Effector memory CD4-positive, alpha-beta T cell (primary cell): Measurements from ENCODE around the gene RFX1.
A peak's percentile ranks its signal among the peaks of the same experiment; 100 is the strongest.

Experiments
- DNase-seq, 3 donors: peaks; one replicate each; pipeline ENCODE4 v3.0.0-alpha.2; 2020
- H3K27ac ChIP-seq: 2 replicates; pipeline ENCODE4 v1.7.0; 2013; ENCODE audit warnings: mild to moderate bottlenecking, low read length, moderate library complexity; ENCODE audit not compliant: insufficient read depth, poor library complexity, severe bottlenecking
- H3K27me3 ChIP-seq: replicated peaks from 2 replicates; pipeline ENCODE4 v1.7.0; 2013; ENCODE audit warnings: mild to moderate bottlenecking, low read length; ENCODE audit not compliant: insufficient read depth, control insufficient read depth, poor library complexity, severe bottlenecking
- H3K36me3 ChIP-seq: 2 replicates; pipeline ENCODE4 v1.7.0; 2013; ENCODE audit warnings: mild to moderate bottlenecking, low read length, moderate library complexity; ENCODE audit not compliant: control insufficient read depth, insufficient read depth
- H3K4me1 ChIP-seq: 2 replicates; pipeline ENCODE4 v1.7.0; 2013; ENCODE audit warnings: low read length, mild to moderate bottlenecking; ENCODE audit not compliant: control insufficient read depth, insufficient read depth, poor library complexity, severe bottlenecking
- H3K4me3 ChIP-seq: 2 replicates; pipeline ENCODE4 v1.7.0; 2013; ENCODE audit warnings: low read length, low read depth, mild to moderate bottlenecking; ENCODE audit not compliant: insufficient read depth, poor library complexity, severe bottlenecking
- H3K9me3 ChIP-seq: 2 replicates; pipeline ENCODE4 v1.7.0; 2013; ENCODE audit warnings: mild to moderate bottlenecking, low read length, moderate library complexity; ENCODE audit not compliant: control insufficient read depth

The RFX1 gene

DNA sequence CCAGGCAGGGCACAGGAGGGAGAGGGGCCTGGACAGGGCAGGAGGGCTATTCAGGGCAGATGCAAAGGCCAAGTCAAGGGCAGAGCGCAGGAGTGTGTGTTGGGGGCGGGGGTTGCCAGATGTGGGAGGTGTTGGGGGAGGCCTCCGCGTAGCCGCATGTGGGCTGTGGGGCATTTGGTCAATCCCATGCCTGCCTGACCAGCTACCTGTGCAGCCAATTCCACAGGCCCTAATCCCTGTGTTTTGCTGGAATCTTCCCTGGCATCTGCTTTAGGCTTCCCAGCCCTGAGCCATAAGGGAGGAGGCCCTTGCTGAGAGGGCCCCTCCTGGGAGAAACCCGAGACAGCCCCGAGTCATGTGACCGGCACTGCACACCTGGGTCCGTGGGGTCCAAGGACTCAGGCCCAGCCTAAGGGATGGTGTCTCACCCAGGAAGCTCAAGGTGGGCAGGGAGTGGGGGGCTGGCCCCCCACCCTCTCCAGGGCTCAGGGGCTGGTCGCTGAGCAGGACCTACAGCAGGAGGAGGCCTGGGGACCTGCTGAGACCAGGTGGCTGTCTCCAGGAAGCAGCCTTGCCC lies 20.3 kb downstream of the RFX1 start:
- Histone ChIP-seq H3K4me3 (no peak overlapping the region), H3K36me3 (no peaks in the 10 kb centered on the region), H3K27ac (peak overlapping the region; percentile 99), H3K9me3 (no peaks in the 10 kb centered on the region), H3K27me3 (no peaks in the 10 kb centered on the region), H3K4me1 (peaks cover 68% of the 10 kb centered on the region)
- no peak for DNase-seq

DNA sequence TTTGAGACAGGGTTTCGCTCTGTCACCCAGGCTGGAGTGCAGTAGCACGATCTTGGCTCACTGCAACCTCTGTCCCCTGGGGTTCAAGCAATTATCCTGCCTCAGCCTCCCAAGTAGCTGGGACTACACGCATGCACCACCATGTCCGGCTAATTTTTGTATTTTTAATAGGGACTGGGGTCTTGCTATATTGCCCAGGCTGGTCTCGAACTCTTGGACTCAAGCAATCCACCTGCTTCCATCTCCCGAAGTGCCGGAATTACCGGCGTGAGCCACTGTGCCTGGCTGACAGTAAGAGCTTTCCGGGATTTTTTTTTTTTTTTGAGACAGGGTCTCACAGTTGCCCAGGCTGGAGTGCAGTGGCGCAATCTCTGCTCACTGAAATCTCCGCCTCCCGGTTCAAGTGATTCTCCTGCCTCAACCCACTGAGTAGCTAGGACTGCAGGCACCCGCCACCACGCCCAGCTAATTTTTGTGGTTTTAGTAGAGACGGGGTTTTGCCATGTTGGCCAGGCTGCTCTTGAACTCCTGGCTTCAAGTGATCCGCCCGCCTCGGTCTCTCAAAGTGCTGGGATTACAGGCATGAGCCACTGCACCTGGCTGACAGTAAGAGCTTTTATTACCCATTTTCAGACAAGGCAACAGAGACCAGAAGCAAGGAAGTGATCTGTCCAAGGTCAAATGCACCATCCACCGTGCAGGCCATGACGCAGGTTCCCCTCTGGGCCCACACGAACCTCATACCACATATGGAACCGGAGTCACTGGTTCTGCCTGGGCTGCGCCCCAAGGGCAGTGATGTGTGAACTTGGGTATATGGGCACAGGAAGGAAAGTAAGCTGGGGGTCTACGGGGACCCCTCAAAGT lies 21.0 kb downstream of the RFX1 start:
- Histone ChIP-seq H3K27me3 (no peaks in the 10 kb centered on the region), H3K27ac (peak overlapping the region; percentile 99), H3K36me3 (peaks cover 6% of the 10 kb centered on the region), H3K4me3 (no peak overlapping the region), H3K4me1 (peaks cover 68% of the 10 kb centered on the region), H3K9me3 (no peaks in the 10 kb centered on the region)
- DNase-seq, result peak in 2 of 3 donors; percentile 22 to 42

DNA sequence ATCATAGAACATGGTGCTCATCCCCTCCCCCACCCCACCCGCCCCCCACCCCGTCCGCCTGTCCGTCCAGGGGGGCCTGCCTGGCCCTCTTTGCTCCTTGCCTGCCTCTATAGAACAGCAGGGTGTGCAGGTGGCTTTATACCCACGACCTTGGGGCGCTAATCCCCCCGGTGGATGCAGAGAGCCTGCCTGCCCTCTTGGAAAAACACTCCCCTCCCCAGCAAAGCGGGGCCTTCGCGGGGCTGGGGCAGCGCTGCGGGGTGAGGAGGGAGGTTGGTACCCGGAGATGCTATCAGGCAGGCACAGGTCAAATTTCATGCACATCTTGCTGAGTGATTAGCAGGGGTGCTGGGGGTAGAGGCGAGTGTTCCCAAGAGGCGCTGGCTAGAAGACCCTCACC lies 21.9 kb downstream of the RFX1 start:
- H3K27me3 ChIP-seq, result no peaks in the 10 kb centered on the region
- no peak for DNase-seq
- peaks cover 68% of the 10 kb centered on the region for H3K4me1 ChIP-seq
- no peak overlapping the region for H3K4me3 ChIP-seq
- peak overlapping the region; percentile 99 for H3K27ac ChIP-seq
- H3K9me3 ChIP-seq, result no peaks in the 10 kb centered on the region
- peaks cover 6% of the 10 kb centered on the region for H3K36me3 ChIP-seq

DNA sequence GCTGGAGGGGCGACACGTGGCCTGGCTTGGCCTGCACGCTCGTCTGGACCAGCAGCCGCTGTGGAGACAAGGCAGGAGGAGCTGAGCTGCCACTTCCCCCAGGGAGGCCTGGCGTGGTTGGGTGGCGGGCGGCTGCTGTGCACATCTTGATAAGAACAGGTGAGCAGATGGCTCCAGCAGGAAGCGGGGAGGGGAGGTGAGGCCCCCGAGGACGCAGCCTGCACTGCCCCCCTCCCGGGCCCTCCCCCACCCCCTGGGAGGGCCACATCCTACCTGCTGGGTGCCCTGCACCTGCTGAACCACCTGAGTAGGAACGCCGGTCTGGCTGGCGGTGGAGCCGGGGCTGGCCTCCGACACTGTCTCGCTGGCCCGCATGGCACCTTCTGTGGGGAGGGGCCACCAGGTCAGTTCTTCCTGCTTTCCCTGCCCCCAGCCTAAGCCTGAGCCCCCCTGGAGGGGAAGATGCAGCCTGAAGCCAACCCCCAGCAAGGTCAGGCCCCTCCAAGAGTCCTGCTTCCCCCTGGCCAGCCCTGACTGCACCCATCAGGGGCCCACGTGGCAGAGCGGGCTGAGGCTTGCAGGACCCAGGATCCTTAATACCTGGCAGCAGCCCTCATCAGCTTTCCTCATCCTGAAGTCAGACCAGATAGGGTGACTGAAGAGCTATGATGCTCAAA lies 22.8 kb downstream of the RFX1 start:
- Histone ChIP-seq H3K27ac (peak overlapping the region; percentile 61), H3K4me1 (peaks cover 66% of the 10 kb centered on the region)
- peak in 2 of 3 donors; percentile 21 to 37 for DNase-seq

DNA sequence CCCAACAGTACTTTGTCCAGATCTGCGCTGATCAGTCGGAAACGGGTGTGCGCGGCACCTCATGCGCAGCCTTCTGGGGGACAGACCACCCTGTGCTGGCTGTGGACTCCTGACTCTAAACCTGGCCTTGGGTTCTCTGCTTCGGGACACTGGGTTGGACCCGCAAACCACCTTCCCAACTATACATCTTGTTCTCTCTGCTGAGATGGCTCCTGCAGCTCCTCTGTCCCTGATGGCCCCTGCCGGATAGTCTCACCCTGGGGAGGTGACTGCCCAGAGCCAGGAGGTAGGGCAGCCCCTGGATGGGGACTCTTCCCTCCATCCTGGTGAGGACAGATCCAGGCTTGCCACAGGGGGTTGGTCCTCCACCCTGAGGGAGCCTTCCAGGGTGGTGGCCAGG lies 23.3 kb downstream of the RFX1 start:
- DNase-seq, result no peak
- Histone ChIP-seq H3K4me3 (no peak overlapping the region), H3K36me3 (peaks cover 6% of the 10 kb centered on the region), H3K9me3 (no peaks in the 10 kb centered on the region), H3K27me3 (no peaks in the 10 kb centered on the region), H3K27ac (peak overlapping the region; percentile 61), H3K4me1 (peaks cover 60% of the 10 kb centered on the region)

More for the DNA sequence above, 22.8 kb downstream of the RFX1 start:
- Histone ChIP-seq H3K9me3 (no peaks in the 10 kb centered on the region), H3K36me3 (peaks cover 6% of the 10 kb centered on the region), H3K27me3 (no peaks in the 10 kb centered on the region), H3K4me3 (no peak overlapping the region)

DNA sequence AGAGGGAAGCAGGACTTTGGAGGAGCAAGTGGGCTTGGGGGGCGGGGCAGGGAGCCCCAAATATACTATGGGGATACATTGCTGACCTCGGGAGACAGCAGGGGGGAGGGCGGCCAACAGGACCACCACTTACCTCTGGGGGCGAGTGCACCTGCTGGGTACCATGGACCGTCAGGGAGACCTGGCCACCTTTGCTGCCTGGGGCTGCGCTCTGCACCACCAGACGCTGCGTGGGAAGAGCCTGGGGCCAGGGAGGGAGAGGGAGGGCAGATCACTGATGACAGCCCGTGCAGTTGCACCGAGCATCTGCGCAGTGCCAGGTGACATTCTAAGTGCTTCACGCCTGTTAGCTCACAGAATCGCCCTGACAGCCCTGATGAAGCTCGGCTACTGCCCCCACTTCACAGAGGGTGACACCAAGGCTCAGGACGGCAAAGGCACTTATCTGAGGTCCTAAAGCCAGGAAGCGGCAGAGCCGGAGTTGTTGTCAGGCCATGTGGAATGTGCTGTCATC lies 24.1 kb downstream of the RFX1 start:
- Histone ChIP-seq H3K4me1 (peaks cover 53% of the 10 kb centered on the region), H3K36me3 (peaks cover 6% of the 10 kb centered on the region), H3K27me3 (no peaks in the 10 kb centered on the region), H3K9me3 (no peaks in the 10 kb centered on the region), H3K4me3 (no peak overlapping the region), H3K27ac (no peak overlapping the region)
- no peak for DNase-seq

DNA sequence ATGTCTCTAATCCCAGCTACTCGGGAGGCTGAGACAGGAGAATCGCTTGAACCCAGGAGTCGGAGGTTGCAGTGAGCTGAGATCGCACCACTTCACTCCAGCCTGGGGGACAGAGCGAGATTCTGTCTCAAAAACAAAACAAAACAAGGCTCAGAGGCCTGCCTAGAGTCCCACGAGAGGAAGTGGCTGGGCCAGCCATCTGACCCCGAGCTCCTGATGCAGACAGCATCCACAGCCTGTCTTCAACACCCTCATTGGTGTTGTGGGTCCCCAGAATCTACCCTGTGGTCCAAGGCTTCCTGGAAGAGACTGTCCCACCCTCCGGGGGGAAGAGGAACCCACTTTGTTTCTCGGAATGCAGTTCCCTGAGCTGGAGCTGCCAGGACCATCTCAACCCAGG lies 24.7 kb downstream of the RFX1 start:
- H3K36me3 ChIP-seq, result peaks cover 6% of the 10 kb centered on the region
- H3K27ac ChIP-seq, result peak overlapping the region; percentile 13
- H3K4me3 ChIP-seq, result no peak overlapping the region
- peaks cover 48% of the 10 kb centered on the region for H3K4me1 ChIP-seq
- H3K27me3 ChIP-seq, result no peaks in the 10 kb centered on the region
- no peaks in the 10 kb centered on the region for H3K9me3 ChIP-seq
- DNase-seq, result no peak

DNA sequence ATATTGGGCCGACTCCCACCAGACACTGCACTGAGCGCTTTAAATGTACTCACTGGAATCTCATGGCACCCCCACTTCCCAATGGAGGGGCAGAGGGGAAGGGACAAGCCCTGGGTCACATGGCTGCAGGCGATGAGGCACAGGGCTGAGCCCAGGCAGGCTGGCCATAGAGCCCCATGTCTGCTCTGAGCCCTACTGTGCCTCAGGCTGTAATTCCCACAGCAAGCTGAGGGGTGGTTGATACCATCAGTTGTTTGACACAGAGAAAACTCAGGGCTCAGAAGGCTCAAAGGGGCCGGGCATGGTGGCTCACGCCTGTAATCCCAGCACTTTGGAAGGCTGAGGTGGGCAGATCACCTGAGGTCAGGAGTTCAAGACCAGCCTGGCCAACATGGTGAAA lies 25.1 kb downstream of the RFX1 start:
- no peak for DNase-seq
- H3K27me3 ChIP-seq, result no peaks in the 10 kb centered on the region
- H3K36me3 ChIP-seq, result peaks cover 6% of the 10 kb centered on the region
- peaks cover 44% of the 10 kb centered on the region for H3K4me1 ChIP-seq
- no peak overlapping the region for H3K27ac ChIP-seq
- no peaks in the 10 kb centered on the region for H3K9me3 ChIP-seq
- H3K4me3 ChIP-seq, result no peak overlapping the region

DNA sequence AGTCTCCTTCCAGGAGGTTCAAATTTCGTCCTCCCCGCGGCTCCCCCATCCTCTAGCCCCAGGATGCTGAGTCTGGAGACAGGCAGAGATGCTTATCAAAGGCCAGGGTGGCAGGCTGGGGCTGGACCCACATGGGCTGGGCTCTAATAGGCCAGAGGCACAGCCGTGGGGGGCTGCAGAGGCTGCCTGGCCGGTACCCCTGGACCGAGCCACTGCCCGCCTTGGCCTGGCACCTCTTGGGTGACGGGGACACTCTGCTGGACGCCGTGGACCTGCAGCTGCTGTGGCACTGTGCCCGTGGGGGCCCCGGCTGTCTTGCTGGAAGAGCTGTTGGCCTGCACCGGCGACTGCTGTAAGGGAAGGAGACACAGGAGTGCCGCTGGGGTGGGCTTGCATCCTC lies 25.8 kb downstream of the RFX1 start:
- H3K27ac ChIP-seq, result no peak overlapping the region
- no peak overlapping the region for H3K4me3 ChIP-seq
- H3K4me1 ChIP-seq, result peaks cover 37% of the 10 kb centered on the region
- H3K27me3 ChIP-seq, result no peaks in the 10 kb centered on the region
- H3K36me3 ChIP-seq, result peaks cover 6% of the 10 kb centered on the region
- no peaks in the 10 kb centered on the region for H3K9me3 ChIP-seq
- DNase-seq, result no peak

DNA sequence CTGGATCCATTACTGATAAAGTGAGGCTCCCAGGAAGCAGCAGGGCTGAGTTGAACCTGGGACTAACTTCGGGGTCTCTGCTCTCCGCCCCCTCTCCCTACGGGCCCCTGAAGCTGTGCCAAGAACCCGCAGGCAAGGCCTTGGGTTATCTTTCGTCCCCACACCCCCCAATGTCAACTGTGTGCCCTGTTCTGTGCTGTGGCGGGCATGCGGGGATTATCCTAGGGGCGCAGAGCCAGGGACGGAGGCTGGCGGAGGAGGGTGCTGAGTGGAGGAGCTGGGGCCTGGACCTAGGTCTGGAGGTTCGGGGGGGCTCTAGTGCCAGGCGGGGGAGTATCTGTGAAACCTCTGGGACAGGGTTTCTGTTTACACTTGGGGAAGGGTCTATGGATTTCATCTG lies 26.4 kb downstream of the RFX1 start:
- H3K9me3 ChIP-seq, result no peaks in the 10 kb centered on the region
- H3K36me3 ChIP-seq, result peaks cover 6% of the 10 kb centered on the region
- H3K27ac ChIP-seq, result no peak overlapping the region
- H3K4me3 ChIP-seq, result no peak overlapping the region
- DNase-seq, result no peak
- H3K4me1 ChIP-seq, result peaks cover 31% of the 10 kb centered on the region
- H3K27me3 ChIP-seq, result no peaks in the 10 kb centered on the region
